SK-N-SH (cell line): ENCODE data around the gene IFNA8. TPM values are rescaled to one million over a fixed set of nuclear protein-coding genes. Genes with fewer than 3 reads are reported as not detected.

Source experiments
- CTCF ChIA-PET: fragments of 300-600, 350-600 bp; formaldehyde crosslinking; extraction: SDS; loops from one replicate; lab custom pipeline; 2021; lab: Yijun Ruan, JAX
- POLR2A ChIA-PET: fragments of 350-600 bp; sonication (Branson Sonifier 250); formaldehyde crosslinking; extraction: SDS; loops from one replicate; lab custom pipeline; 2020; ENCODE audit warnings: antibody characterized with exemption, inconsistent platforms; lab: Yijun Ruan, JAX
- DNase-seq: peaks from one replicate; pipeline ENCODE4 v3.0.0; 2012
- H2AFZ ChIP-seq: fragments of 200-600 bp; sonication (generic); 2 replicates; pipeline ENCODE4 v1.8.1; 2016; ENCODE audit warnings: antibody characterized with exemption, mild to moderate bottlenecking, low read depth
- H3F3A ChIP-seq: fragments of 200-600 bp; sonication (generic); replicated peaks from 2 replicates; pipeline ENCODE3; 2016; ENCODE audit warnings: antibody characterized with exemption, mild to moderate bottlenecking; ENCODE audit not compliant: insufficient read depth
- H3K27ac ChIP-seq, 2 experiments: fragments of 200-500 bp in 1 of 2; fragments of 200-600 bp in 1 of 2; sonication (Bioruptor generic) in 1 of 2; sonication (generic), shearing (Covaris generic) in 1 of 2; 2 replicates each; pipeline versions ENCODE4 v1.5.1 to v1.6.1; 2014 to 2016; ENCODE audit warnings: low read depth in 2 of 2, inconsistent platforms in 1 of 2, low read length in 1 of 2, mild to moderate bottlenecking in 1 of 2, mixed read lengths in 1 of 2
- H3K27me3 ChIP-seq: fragments of 200-600 bp; sonication (generic), shearing (Covaris generic); 2 replicates; pipeline ENCODE4 v1.6.1; 2016; ENCODE audit warnings: mixed run types; ENCODE audit not compliant: insufficient read depth
- H3K36me3 ChIP-seq, 2 experiments: fragments of 200-500 bp in 1 of 2; fragments of 200-600 bp in 1 of 2; sonication (Bioruptor generic) in 1 of 2; sonication (generic) in 1 of 2; replicated peaks in 1 of 2; 2 replicates each; pipeline versions ENCODE3 to v1.5.1; 2014 to 2016; ENCODE audit warnings: low read length in 1 of 2, mild to moderate bottlenecking in 1 of 2; ENCODE audit not compliant: insufficient read depth in 2 of 2, control insufficient read depth in 1 of 2
- H3K4me1 ChIP-seq, 2 experiments: fragments of 200-500 bp in 1 of 2; fragments of 200-600 bp in 1 of 2; sonication (Bioruptor generic) in 1 of 2; sonication (generic), shearing (Covaris generic) in 1 of 2; 2 replicates each; pipeline versions ENCODE4 v1.5.1 to v1.6.1; 2014 to 2016; ENCODE audit warnings: low read depth in 1 of 2, low read length in 1 of 2, mixed run types in 1 of 2; ENCODE audit not compliant: insufficient read depth in 2 of 2, control insufficient read depth in 1 of 2
- H3K4me2 ChIP-seq: fragments of 200-600 bp; sonication (generic), shearing (Covaris generic); 2 replicates; pipeline ENCODE4 v1.6.1; 2017; ENCODE audit warnings: mixed run types
- H3K4me3 ChIP-seq, 2 experiments: fragments of 200-500 bp in 1 of 2; fragments of 200-600 bp in 1 of 2; sonication (Bioruptor generic) in 1 of 2; sonication (generic), shearing (Covaris generic) in 1 of 2; 2 replicates each; pipeline versions ENCODE4 v1.5.1 to v1.8.1; 2014 to 2016; ENCODE audit warnings: low read depth in 2 of 2, inconsistent platforms in 1 of 2, low read length in 1 of 2, mild to moderate bottlenecking in 1 of 2, mixed read lengths in 1 of 2, moderate library complexity in 1 of 2
- H3K79me2 ChIP-seq: fragments of 200-600 bp; sonication (generic); 2 replicates; pipeline ENCODE4 v1.8.1; 2017; ENCODE audit warnings: mild to moderate bottlenecking; ENCODE audit not compliant: insufficient read depth
- H3K9ac ChIP-seq: fragments of 200-600 bp; sonication (generic); 2 replicates; pipeline ENCODE4 v1.6.1; 2017; ENCODE audit warnings: mixed run types
- H3K9me2 ChIP-seq: fragments of 200-600 bp; sonication (generic); 2 replicates; pipeline ENCODE4 v1.6.1; 2017; ENCODE audit warnings: mixed run types
- H3K9me3 ChIP-seq: fragments of 200-600 bp; sonication (generic); 2 replicates; pipeline ENCODE4 v1.6.1; 2017; ENCODE audit warnings: mixed run types, mild to moderate bottlenecking, moderate library complexity
- H4K20me1 ChIP-seq: fragments of 200-600 bp; sonication (generic); 2 replicates; pipeline ENCODE4 v1.6.1; 2017; ENCODE audit warnings: mild to moderate bottlenecking, mixed run types; ENCODE audit not compliant: insufficient read depth
- FOXM1 ChIP-seq: IDR thresholded peaks from 2 replicates; pipeline ENCODE4 v1.4.0; 2012; ENCODE audit warnings: low read depth, mild to moderate bottlenecking
- GATA2 ChIP-seq: sonication (generic); formaldehyde crosslinking; IDR thresholded peaks from 2 replicates; pipeline ENCODE4 v1.5.0; 2020; ENCODE audit warnings: mild to moderate bottlenecking, missing genetic modification reagents
- MEF2A ChIP-seq: IDR thresholded peaks from 2 replicates; pipeline ENCODE4 v1.4.0; 2012; ENCODE audit warnings: low read depth, borderline replicate concordance
- MXI1 ChIP-seq: IDR thresholded peaks from 2 replicates; pipeline ENCODE4 v1.6.1; 2012; ENCODE audit warnings: mild to moderate bottlenecking, low read depth, low read length, improper control_type of control experiment
- NFIC ChIP-seq: IDR thresholded peaks from 2 replicates; pipeline ENCODE4 v1.4.0; 2012; ENCODE audit warnings: borderline replicate concordance
- NRF1 ChIP-seq: IDR thresholded peaks from 2 replicates; pipeline ENCODE4 v1.6.1; 2012; ENCODE audit warnings: low read depth, mild to moderate bottlenecking, low read length
- RCOR1 ChIP-seq: fragments of 150-350 bp; IDR thresholded peaks from 2 replicates; pipeline ENCODE4 v1.6.1; 2017; ENCODE audit warnings: antibody characterized with exemption, low read length
- RFX5 ChIP-seq: IDR thresholded peaks from 2 replicates; pipeline ENCODE4 v1.6.1; 2012; ENCODE audit warnings: mild to moderate bottlenecking, improper control_type of control experiment, low read length
- SIN3A ChIP-seq: IDR thresholded peaks from 2 replicates; pipeline ENCODE4 v1.6.1; 2012; ENCODE audit warnings: low read depth, mild to moderate bottlenecking, low read length, moderate library complexity, borderline replicate concordance
- TEAD4 ChIP-seq: IDR thresholded peaks from 2 replicates; pipeline ENCODE4 v1.4.0; 2012; ENCODE audit warnings: mild to moderate bottlenecking, borderline replicate concordance; ENCODE audit not compliant: insufficient read depth
- YY1 ChIP-seq: IDR thresholded peaks from 2 replicates; pipeline ENCODE4 v1.4.0; 2012; ENCODE audit warnings: low read depth, mild to moderate bottlenecking
- WGBS: methylation state at CpG from one replicate; pipeline ENCODE4 v1.1.6; 2017; ENCODE audit warnings: low lambda C conversion rate; 5-methylcytosine and 5-hydroxymethylcytosine counted together
- polyA plus RNA-seq, 3 experiments: library from polyadenylated mRNA; depleted of rRNA; stranded (reverse); fragments of >200 nt; gene quantifications; 2 replicates each; pipeline ENCODE4 v1.2.3, GENCODE V29; 2012
- TF ChIP-seq, protein P1 (sequence below): IDR thresholded peaks from 2 replicates; pipeline ENCODE4; 2012
- TF ChIP-seq, protein P2 (sequence below): IDR thresholded peaks from 2 replicates; pipeline ENCODE4 v1.4.0; 2012; ENCODE audit warnings: low read depth, borderline replicate concordance
- TF ChIP-seq, protein P3 (sequence below): IDR thresholded peaks from 2 replicates; pipeline ENCODE4 v1.4.0; 2012; ENCODE audit warnings: low read depth, borderline replicate concordance

Gene IFNA8
- polyA plus RNA-seq, 1 of the 3 experiments (the other 2 are of a cell fraction), result not detected

DNA sequence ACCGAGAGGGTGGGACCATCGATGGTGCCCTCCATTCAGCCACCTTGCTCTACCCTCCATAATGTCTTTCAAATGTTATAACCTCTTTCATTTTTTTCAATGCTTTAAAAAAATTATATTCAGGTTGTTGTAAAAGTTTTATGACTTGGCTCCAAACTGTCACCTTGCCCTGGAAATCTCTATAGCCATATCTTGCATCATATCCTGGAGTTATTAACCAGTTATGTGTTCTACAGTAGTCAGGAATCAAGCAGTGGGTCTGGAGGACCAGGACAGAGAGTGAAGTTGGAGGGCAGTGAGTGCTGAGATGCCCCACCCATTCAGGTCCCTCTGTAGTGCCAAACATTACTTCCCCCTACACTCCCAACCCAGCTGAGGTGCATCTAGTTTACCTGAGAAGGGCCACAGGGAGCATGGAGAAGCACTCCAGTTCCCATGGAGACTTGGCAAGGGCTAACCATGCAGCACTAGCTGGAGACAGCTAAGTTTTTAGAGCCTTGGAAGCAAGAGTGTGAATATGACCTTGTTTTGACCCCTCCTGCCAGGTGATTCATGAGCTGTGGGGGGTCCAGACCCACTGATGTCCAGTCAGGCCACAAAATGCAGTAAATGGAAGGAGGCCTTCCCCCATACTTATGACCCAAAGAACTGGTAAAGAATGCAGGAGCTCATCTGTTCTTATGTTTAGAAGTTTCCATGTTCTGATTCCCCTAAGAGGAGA, 5.5 kb downstream of the IFNA8 start:
- Histone ChIP-seq H2AFZ (no peak overlapping the region), H3K79me2 (no peaks in the 10 kb centered on the region), H4K20me1 (no peaks in the 10 kb centered on the region), H3K27me3 (peaks cover 6% of the 10 kb centered on the region; the same call in 1 of the 2 replicates), H3K9ac (no peak overlapping the region), H3K4me3 (no peak overlapping the region), H3K36me3 (no peaks in the 10 kb centered on the region), H3F3A (no peaks in the 10 kb centered on the region), H3K4me1 (no peaks in the 10 kb centered on the region), H3K9me2 (no peaks in the 10 kb centered on the region), H3K9me3 (no peaks in the 10 kb centered on the region), H3K27ac (no peak overlapping the region), H3K4me2 (no peak overlapping the region)
- TF ChIP-seq SIN3A, result no peak
- no peak for TF ChIP-seq RFX5
- TF ChIP-seq, protein P1, sequence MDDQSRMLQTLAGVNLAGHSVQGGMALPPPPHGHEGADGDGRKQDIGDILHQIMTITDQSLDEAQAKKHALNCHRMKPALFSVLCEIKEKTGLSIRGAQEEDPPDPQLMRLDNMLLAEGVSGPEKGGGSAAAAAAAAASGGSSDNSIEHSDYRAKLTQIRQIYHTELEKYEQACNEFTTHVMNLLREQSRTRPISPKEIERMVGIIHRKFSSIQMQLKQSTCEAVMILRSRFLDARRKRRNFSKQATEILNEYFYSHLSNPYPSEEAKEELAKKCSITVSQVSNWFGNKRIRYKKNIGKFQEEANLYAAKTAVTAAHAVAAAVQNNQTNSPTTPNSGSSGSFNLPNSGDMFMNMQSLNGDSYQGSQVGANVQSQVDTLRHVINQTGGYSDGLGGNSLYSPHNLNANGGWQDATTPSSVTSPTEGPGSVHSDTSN, result no peak
- no peak for TF ChIP-seq YY1
- TF ChIP-seq NFIC, result no peak
- no peak for TF ChIP-seq NRF1
- TF ChIP-seq RCOR1, result no peak
- no peak for TF ChIP-seq MEF2A
- no peak for TF ChIP-seq MXI1
- TF ChIP-seq, protein P2, sequence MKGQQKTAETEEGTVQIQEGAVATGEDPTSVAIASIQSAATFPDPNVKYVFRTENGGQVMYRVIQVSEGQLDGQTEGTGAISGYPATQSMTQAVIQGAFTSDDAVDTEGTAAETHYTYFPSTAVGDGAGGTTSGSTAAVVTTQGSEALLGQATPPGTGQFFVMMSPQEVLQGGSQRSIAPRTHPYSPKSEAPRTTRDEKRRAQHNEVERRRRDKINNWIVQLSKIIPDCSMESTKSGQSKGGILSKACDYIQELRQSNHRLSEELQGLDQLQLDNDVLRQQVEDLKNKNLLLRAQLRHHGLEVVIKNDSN, result no peak
- POLR2A ChIA-PET, result no interaction called here
- 14% methylated on average over 2 of the region's 2 CpGs for WGBS
- no peak for DNase-seq
- CTCF ChIA-PET, result interaction anchor here (2.1 kb wide), 1 partner anchor 88 kb away, joined by 5 read pairs; no protein-coding TSS in a partner anchor

DNA sequence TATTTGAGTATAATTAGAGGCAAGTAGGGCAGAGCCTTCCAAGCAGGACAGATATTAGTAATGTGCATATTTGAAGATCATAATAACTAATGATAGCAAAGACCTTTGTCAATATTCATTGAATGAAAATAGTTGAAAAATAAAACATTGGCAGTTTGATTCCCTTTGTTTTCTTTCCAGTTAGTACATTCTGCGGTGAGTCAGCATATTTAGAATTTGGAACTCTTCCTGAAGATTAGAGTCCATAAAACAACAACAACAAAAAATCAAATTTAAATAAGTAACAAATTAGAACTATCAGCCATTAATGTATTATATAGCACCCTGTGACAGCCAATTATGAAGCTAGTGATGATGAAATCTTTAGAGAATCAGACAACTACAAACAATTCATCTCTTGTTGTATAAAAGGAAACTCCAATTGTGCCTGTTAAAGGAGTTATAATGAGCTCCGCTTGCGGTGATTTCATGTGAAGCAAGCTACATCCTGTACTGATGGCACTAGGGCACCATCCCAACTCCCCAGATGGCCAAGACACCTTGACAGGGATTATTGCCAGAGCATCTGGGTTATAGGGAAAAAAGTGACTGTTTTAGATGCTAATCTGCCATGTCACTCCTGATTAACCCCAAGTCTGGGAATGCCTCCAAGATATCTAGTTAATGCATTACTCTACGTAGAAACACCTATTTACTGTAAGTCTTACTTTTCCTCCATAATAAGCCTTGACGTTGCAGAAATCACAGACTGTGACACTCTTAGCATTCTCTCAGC, 6.8 kb downstream of the IFNA8 start:
- Histone ChIP-seq H3K4me3 (no peak overlapping the region), H4K20me1 (no peaks in the 10 kb centered on the region), H3K27ac (no peak overlapping the region), H3K4me1 (no peaks in the 10 kb centered on the region), H3K9me2 (no peaks in the 10 kb centered on the region), H3K36me3 (no peaks in the 10 kb centered on the region), H3K9me3 (no peaks in the 10 kb centered on the region), H3K9ac (no peak overlapping the region), H3K79me2 (no peaks in the 10 kb centered on the region), H2AFZ (no peak overlapping the region), H3K4me2 (no peak overlapping the region), H3F3A (no peaks in the 10 kb centered on the region), H3K27me3 (peaks cover 12% of the 10 kb centered on the region; the same call in 1 of the 2 replicates)
- no peak for DNase-seq
- TF ChIP-seq RFX5 (no peak), GATA2 (CRISPR knock-in tag) (no peak), TEAD4 (no peak), FOXM1 (no peak)
- TF ChIP-seq, protein P3, sequence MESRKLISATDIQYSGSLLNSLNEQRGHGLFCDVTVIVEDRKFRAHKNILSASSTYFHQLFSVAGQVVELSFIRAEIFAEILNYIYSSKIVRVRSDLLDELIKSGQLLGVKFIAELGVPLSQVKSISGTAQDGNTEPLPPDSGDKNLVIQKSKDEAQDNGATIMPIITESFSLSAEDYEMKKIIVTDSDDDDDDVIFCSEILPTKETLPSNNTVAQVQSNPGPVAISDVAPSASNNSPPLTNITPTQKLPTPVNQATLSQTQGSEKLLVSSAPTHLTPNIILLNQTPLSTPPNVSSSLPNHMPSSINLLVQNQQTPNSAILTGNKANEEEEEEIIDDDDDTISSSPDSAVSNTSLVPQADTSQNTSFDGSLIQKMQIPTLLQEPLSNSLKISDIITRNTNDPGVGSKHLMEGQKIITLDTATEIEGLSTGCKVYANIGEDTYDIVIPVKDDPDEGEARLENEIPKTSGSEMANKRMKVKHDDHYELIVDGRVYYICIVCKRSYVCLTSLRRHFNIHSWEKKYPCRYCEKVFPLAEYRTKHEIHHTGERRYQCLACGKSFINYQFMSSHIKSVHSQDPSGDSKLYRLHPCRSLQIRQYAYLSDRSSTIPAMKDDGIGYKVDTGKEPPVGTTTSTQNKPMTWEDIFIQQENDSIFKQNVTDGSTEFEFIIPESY, result no peak
- POLR2A ChIA-PET, result no interaction called here
- WGBS, result 5% methylated on average over 5 of the region's 5 CpGs
- CTCF ChIA-PET, result interaction anchor here (1.2 to 1.3 kb wide), 2 partner anchors 13 to 19 kb away, joined by 3 to 7 read pairs; no protein-coding TSS in a partner anchor
